Measurements from ENCODE around the gene CRABP2.

The CRABP2 gene

GRCh38 chr1:156705321-156705917 is at the start of gene CRABP2:
TSS of gene CRABP2 (minus strand) at chr1:156705583. CDS start at chr1:156705446, 137 bp downstream.
- DNase-seq: no peak

- DNase-seq: no peak
Observed at GRCh38 chr1:156754219-156754618, 48.8 kb upstream of the CRABP2 start.

GRCh38 chr1:156752843-156753482 is 47.6 kb upstream of the CRABP2 start:
- peak; percentile 31 to 33 for DNase-seq

- peak; percentile 84 to 85 for DNase-seq
Observed at GRCh38 chr1:156751757-156752481, 46.5 kb upstream of the CRABP2 start.

- no peak for DNase-seq
Observed at GRCh38 chr1:156751451-156751756, 46.0 kb upstream of the CRABP2 start, which contains the start of gene HDGF. TSS of gene HDGF (minus strand) at chr1:156751675. CDS start at chr1:156751429, 246 bp downstream.

GRCh38 chr1:156750711-156751450 is 45.5 kb upstream of the CRABP2 start:
- DNase-seq: peak; percentile 17 to 25

GRCh38 chr1:156750191-156750672 is 44.8 kb upstream of the CRABP2 start:
- DNase-seq: peak; percentile 26 to 31

GRCh38 chr1:156749419-156750118 is 44.2 kb upstream of the CRABP2 start:
- DNase-seq: no peak

- DNase-seq: peak; percentile 75 to 82
Observed at GRCh38 chr1:156748670-156749418, 43.5 kb upstream of the CRABP2 start.

- DNase-seq: no peak
Observed at GRCh38 chr1:156747742-156748669, 42.6 kb upstream of the CRABP2 start.

GRCh38 chr1:156746728-156747631 is 41.6 kb upstream of the CRABP2 start:
- DNase-seq: no peak

- DNase-seq: no peak
Observed at GRCh38 chr1:156746406-156746727, 41.0 kb upstream of the CRABP2 start.

- DNase-seq: no peak
Observed at GRCh38 chr1:156745881-156746280, 40.5 kb upstream of the CRABP2 start.

GRCh38 chr1:156744786-156745419 is 39.5 kb upstream of the CRABP2 start:
- no peak for DNase-seq

GRCh38 chr1:156744344-156744743 is 39.0 kb upstream of the CRABP2 start:
- DNase-seq: no peak

- DNase-seq: no peak
Observed at GRCh38 chr1:156743367-156744302, 38.3 kb upstream of the CRABP2 start.

GRCh38 chr1:156742801-156743200 is 37.4 kb upstream of the CRABP2 start:
- DNase-seq: no peak

- DNase-seq: no peak
Observed at GRCh38 chr1:156742017-156742416, 36.6 kb upstream of the CRABP2 start.
